WTC11 (cell line): Measurements from ENCODE around the gene ITK. TPM values are rescaled to one million over a fixed set of nuclear protein-coding genes. Genes with fewer than 3 reads are reported as not detected.

ENCODE experiments used
- ATAC-seq: fragments of 200-7000 bp; cut with Tn5 transposase; 2 replicates; pipeline ENCODE4 v1.10.0; 2021; ENCODE audit warnings: mild to moderate bottlenecking, moderate library complexity
- CTCF ChIA-PET: fragments of 300-600 bp; sonication (Branson Sonifier 250); formaldehyde crosslinking; loops from one replicate; lab custom pipeline; 2021; ENCODE audit warnings: antibody characterized with exemption; lab: Charles Lee
- POLR2A ChIA-PET: fragments of 350-600 bp; sonication (Branson Sonifier 250); formaldehyde crosslinking; loops from one replicate; lab custom pipeline; 2021; ENCODE audit warnings: antibody characterized with exemption; lab: Charles Lee
- DNase-seq: peaks from one replicate; pipeline ENCODE4 v3.0.0; 2021; ENCODE audit warnings: low spot score
- H3K27ac Mint-ChIP-seq: 2 replicates; pipeline ENCODE4 v1.8.0; 2021; ENCODE audit warnings: mixed read lengths
- H3K27me3 Mint-ChIP-seq: 2 replicates; pipeline ENCODE4 v1.8.0; 2021; ENCODE audit warnings: low read depth, mild to moderate bottlenecking, moderate library complexity, mixed read lengths
- H3K36me3 Mint-ChIP-seq: 2 replicates; pipeline ENCODE4 v1.8.0; 2021; ENCODE audit warnings: mixed read lengths
- H3K4me1 Mint-ChIP-seq: 2 replicates; pipeline ENCODE4 v1.8.0; 2022; ENCODE audit warnings: mixed read lengths
- H3K4me3 Mint-ChIP-seq: 2 replicates; pipeline ENCODE4 v1.8.0; 2021; ENCODE audit warnings: mild to moderate bottlenecking, moderate library complexity, mixed read lengths
- H3K9me3 Mint-ChIP-seq: 2 replicates; pipeline ENCODE4 v1.8.0; 2021; ENCODE audit warnings: mixed read lengths
- ATF1 ChIP-seq: sonication (generic); formaldehyde crosslinking; IDR thresholded peaks from 2 replicates; pipeline ENCODE4 v1.8.1; 2023; ENCODE audit warnings: mild to moderate bottlenecking, moderate library complexity, missing genetic modification reagents
- EMX1 ChIP-seq: fragments of 250-450 bp; sonication (Bioruptor Pico); IDR thresholded peaks from 2 replicates; pipeline ENCODE4 v1.8.0; 2021; ENCODE audit warnings: mild to moderate bottlenecking
- FOXP1 ChIP-seq: sonication (generic); formaldehyde crosslinking; IDR thresholded peaks from 2 replicates; pipeline ENCODE4 v1.8.0; 2022; ENCODE audit warnings: missing genetic modification reagents, mild to moderate bottlenecking, moderate library complexity, borderline replicate concordance
- GABPB1 ChIP-seq: sonication (generic); formaldehyde crosslinking; IDR thresholded peaks from 2 replicates; pipeline ENCODE4 v1.8.1; 2023; ENCODE audit warnings: mild to moderate bottlenecking, missing genetic modification reagents
- HMGA2 ChIP-seq: fragments of 250-450 bp; sonication (Bioruptor Pico); IDR thresholded peaks from 2 replicates; pipeline ENCODE4 v1.4.0; 2021; ENCODE audit warnings: mild to moderate bottlenecking, moderate library complexity
- IRF2 ChIP-seq: sonication (generic); formaldehyde crosslinking; IDR thresholded peaks from 2 replicates; pipeline ENCODE4 v1.8.0; 2022; ENCODE audit warnings: low read depth, missing genetic modification reagents, borderline replicate concordance
- JUN ChIP-seq: sonication (generic); formaldehyde crosslinking; IDR thresholded peaks from 2 replicates; pipeline ENCODE4 v1.8.0; 2023; ENCODE audit warnings: mild to moderate bottlenecking, missing genetic modification reagents
- KAT7 ChIP-seq: sonication (generic); formaldehyde crosslinking; IDR thresholded peaks from 2 replicates; pipeline ENCODE4 v1.8.1; 2023; ENCODE audit warnings: missing genetic modification reagents, mild to moderate bottlenecking, borderline replicate concordance
- MAX ChIP-seq: sonication (generic); formaldehyde crosslinking; IDR thresholded peaks from 2 replicates; pipeline ENCODE4 v1.8.0; 2022; ENCODE audit warnings: mild to moderate bottlenecking, missing genetic modification reagents
- MYBL2 ChIP-seq: sonication (generic); formaldehyde crosslinking; IDR thresholded peaks from 2 replicates; pipeline ENCODE4 v1.8.1; 2023; ENCODE audit warnings: mild to moderate bottlenecking, moderate library complexity, missing genetic modification reagents
- NR1H2 ChIP-seq: sonication (generic); formaldehyde crosslinking; IDR thresholded peaks from 2 replicates; pipeline ENCODE4 v1.9.0; 2021; ENCODE audit warnings: mild to moderate bottlenecking, moderate library complexity, missing genetic modification reagents
- NR3C1 ChIP-seq: sonication (generic); formaldehyde crosslinking; conservative IDR thresholded peaks from 2 replicates; pipeline ENCODE4 v1.8.1; 2023; ENCODE audit warnings: low read depth, mild to moderate bottlenecking, missing genetic modification reagents
- PRDM15 ChIP-seq: sonication (generic); formaldehyde crosslinking; IDR thresholded peaks from 2 replicates; pipeline ENCODE4 v1.8.0; 2022; ENCODE audit warnings: missing genetic modification reagents
- SP1 ChIP-seq: sonication (generic); formaldehyde crosslinking; conservative IDR thresholded peaks from 2 replicates; pipeline ENCODE4 v1.8.1; 2022; ENCODE audit warnings: missing genetic modification reagents
- STAT6 ChIP-seq: sonication (generic); formaldehyde crosslinking; conservative IDR thresholded peaks from 2 replicates; pipeline ENCODE4 v1.8.1; 2023; ENCODE audit warnings: mild to moderate bottlenecking, low read depth, missing genetic modification reagents, moderate library complexity
- TEAD1 ChIP-seq: sonication (generic); formaldehyde crosslinking; IDR thresholded peaks from 2 replicates; pipeline ENCODE4 v1.8.0; 2022; ENCODE audit warnings: mild to moderate bottlenecking, missing genetic modification reagents
- TEAD4 ChIP-seq: sonication (generic); formaldehyde crosslinking; IDR thresholded peaks from 2 replicates; pipeline ENCODE4 v1.8.0; 2022; ENCODE audit warnings: mild to moderate bottlenecking, missing genetic modification reagents
- ZNF263 ChIP-seq: sonication (generic); formaldehyde crosslinking; IDR thresholded peaks from 2 replicates; pipeline ENCODE4 v1.8.1; 2022; ENCODE audit warnings: low read depth, mild to moderate bottlenecking, moderate library complexity, missing genetic modification reagents
- ZNF423 ChIP-seq: fragments of 250-450 bp; sonication (Bioruptor Pico); IDR thresholded peaks from 2 replicates; pipeline ENCODE4 v2.1.2; 2022; ENCODE audit warnings: mild to moderate bottlenecking, moderate library complexity
- ZNF425 ChIP-seq: fragments of 250-450 bp; sonication (Bioruptor Pico); conservative IDR thresholded peaks from 2 replicates; pipeline ENCODE4 v1.9.0; 2021; ENCODE audit warnings: mild to moderate bottlenecking
- ZSCAN18 ChIP-seq: fragments of 250-450 bp; sonication (Bioruptor Pico); IDR thresholded peaks from 2 replicates; pipeline ENCODE4 v2.1.2; 2022; ENCODE audit warnings: mild to moderate bottlenecking, moderate library complexity
- total RNA-seq: library from RNA; stranded (reverse); gene quantifications from 3 replicates; pipeline ENCODE4 v1.2.3, GENCODE V29; 2021
- TF ChIP-seq, protein P1 (sequence below): sonication (generic); formaldehyde crosslinking; IDR thresholded peaks from 2 replicates; pipeline ENCODE4 v1.8.1; 2023; ENCODE audit warnings: mild to moderate bottlenecking, missing genetic modification reagents, moderate library complexity

Gene ITK
- total RNA-seq, 1 experiment from 2014 or later = 0.52 TPM

DNA sequence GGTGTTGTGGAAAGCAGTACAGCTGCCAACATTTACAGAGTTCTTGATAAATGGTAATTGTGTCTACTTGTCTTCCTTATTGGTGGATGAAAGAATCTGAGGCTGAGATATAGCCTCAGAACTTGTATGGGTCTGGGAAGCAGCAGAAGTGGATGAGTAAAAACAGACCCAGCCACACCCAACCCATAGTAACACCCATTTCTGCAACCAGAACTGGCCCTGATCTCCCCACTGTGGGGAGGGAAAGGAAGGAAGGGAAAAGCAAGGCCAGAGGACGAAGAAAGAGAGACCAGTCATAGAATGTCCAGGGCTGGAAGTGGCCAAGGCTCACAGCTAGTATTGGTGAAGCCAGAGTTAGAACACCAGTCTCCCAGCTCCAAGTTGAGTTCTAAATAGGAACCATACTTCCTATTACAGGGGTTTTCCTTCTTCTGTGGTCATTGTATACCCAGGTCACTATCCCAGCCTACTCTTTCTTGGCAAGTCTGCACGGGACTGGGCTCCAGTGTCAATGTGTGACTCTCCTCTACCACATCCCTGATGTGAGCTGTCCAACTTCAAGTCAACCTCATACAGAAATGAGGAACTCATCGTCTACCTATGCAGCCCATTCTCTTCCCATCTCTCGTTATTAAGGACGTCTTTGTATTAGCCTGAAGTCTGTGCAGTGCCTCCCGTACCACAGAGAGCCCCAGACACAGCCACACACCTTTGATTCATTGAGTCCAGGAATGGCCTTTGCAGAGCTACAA lies 35.9 kb downstream of the ITK start (continued):
- no peak for TF ChIP-seq ZSCAN18 (CRISPR knock-in tag)
- no peak for TF ChIP-seq HMGA2 (CRISPR knock-in tag)
- no peak for TF ChIP-seq TEAD4 (CRISPR knock-in tag)
- TF ChIP-seq JUN (CRISPR knock-in tag) = no peak

- Mint-ChIP-seq H3K4me3 (no peak overlapping the region), H3K27ac (no peak overlapping the region), H3K9me3 (no peaks in the 10 kb centered on the region), H3K36me3 (no peaks in the 10 kb centered on the region), H3K4me1 (peaks cover 3% of the 10 kb centered on the region), H3K27me3 (no peaks in the 10 kb centered on the region; the same call in 1 of the 2 replicates)
- CTCF ChIA-PET = interaction anchor here (0.8 kb wide), 1 partner anchor 86 kb away, joined by 3 read pairs; no protein-coding TSS in a partner anchor
- POLR2A ChIA-PET = no interaction called here
- DNase-seq (no peak), ATAC-seq (no peak)
- TF ChIP-seq MAX (CRISPR knock-in tag) (no peak), NR3C1 (CRISPR knock-in tag) (no peak), MYBL2 (CRISPR knock-in tag) (no peak), GABPB1 (CRISPR knock-in tag) (no peak), IRF2 (CRISPR knock-in tag) (no peak), ATF1 (no peak), ZNF423 (CRISPR knock-in tag) (no peak), ZNF263 (CRISPR knock-in tag) (no peak), NR1H2 (CRISPR knock-in tag) (no peak), SP1 (no peak), PRDM15 (CRISPR knock-in tag) (no peak), FOXP1 (no peak), EMX1 (CRISPR knock-in tag) (no peak), TEAD1 (CRISPR knock-in tag) (no peak), KAT7 (CRISPR knock-in tag) (no peak), STAT6 (CRISPR knock-in tag) (no peak), ZNF425 (CRISPR knock-in tag) (no peak)
- TF ChIP-seq, protein P1, sequence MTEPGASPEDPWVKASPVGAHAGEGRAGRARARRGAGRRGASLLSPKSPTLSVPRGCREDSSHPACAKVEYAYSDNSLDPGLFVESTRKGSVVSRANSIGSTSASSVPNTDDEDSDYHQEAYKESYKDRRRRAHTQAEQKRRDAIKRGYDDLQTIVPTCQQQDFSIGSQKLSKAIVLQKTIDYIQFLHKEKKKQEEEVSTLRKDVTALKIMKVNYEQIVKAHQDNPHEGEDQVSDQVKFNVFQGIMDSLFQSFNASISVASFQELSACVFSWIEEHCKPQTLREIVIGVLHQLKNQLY (CRISPR knock-in tag) = no peak
Measured at GRCh38 chr5:157217289-157218024, 36.8 kb downstream of the ITK start.
